Kidney (tissue), 14 donors: Measurements from ENCODE around the gene ZNF189. TPM values are rescaled to one million over a fixed set of nuclear protein-coding genes. Genes with fewer than 3 reads are reported as not detected.
A peak's percentile ranks its signal among the peaks of the same experiment; 100 is the strongest.

Source experiments
- DNase-seq, 5 donors: peaks; one replicate each; pipeline ENCODE4 v3.0.0-alpha.2; 2013 to 2020
- FAIRE-seq: peaks from 2 replicates; lab custom pipeline; 2012; peaks lifted over from hg19 to GRCh38; lab: Jason Lieb, UNC
- H3K27ac ChIP-seq, 2 donors: one replicate each; pipeline ENCODE4 v1.7.0; 2013; ENCODE audit warnings: low read depth in 2 of 2, low read length in 2 of 2, inconsistent platforms in 1 of 2
- H3K27me3 ChIP-seq: one replicate; pipeline ENCODE4 v1.7.1; 2013; ENCODE audit warnings: low read length, inconsistent platforms; ENCODE audit not compliant: control insufficient read depth, insufficient read depth
- H3K36me3 ChIP-seq, 3 donors: one replicate each; pipeline versions ENCODE4 v1.7.0 to v1.7.1; 2013; ENCODE audit warnings: low read length in 3 of 3, control low read depth in 1 of 3, inconsistent platforms in 1 of 3; ENCODE audit not compliant: insufficient read depth in 3 of 3, control insufficient read depth in 2 of 3
- H3K4me1 ChIP-seq, 3 donors: one replicate each; pipeline versions ENCODE4 v1.7.0 to v1.7.1; 2013; ENCODE audit warnings: low read length in 3 of 3, inconsistent platforms in 1 of 3, low read depth in 1 of 3; ENCODE audit not compliant: control insufficient read depth in 2 of 3, insufficient read depth in 2 of 3
- H3K4me3 ChIP-seq, 3 donors: one replicate each; pipeline versions ENCODE4 v1.7.0 to v1.8.1; 2013; ENCODE audit warnings: low read length in 3 of 3, control low read depth in 1 of 3, inconsistent platforms in 1 of 3
- H3K9ac ChIP-seq, 3 donors: one replicate each; pipeline versions ENCODE4 v1.7.0 to v1.7.1; 2013; ENCODE audit warnings: low read length in 3 of 3, control low read depth in 1 of 3, inconsistent platforms in 1 of 3
- H3K9me3 ChIP-seq, 3 donors: one replicate each; pipeline versions ENCODE4 v1.7.0 to v1.7.1; 2013; ENCODE audit warnings: low read length in 3 of 3, control low read depth in 1 of 3, inconsistent platforms in 1 of 3; ENCODE audit not compliant: control insufficient read depth in 2 of 3, insufficient read depth in 1 of 3
- intact Hi-C: fragments of 100-400 bp; cut with DNase I; formaldehyde crosslinking; loops from one replicate; pipeline ENCODE4 v1.11.1; 2022
- polyA plus RNA-seq: library from polyadenylated mRNA; stranded (reverse); fragments of 350-450 nt; fragmentation: Illumina TruSeq; extraction: RNeasy Lipid Tissue Mini Kit (QIAGEN cat#74804); gene quantifications from one replicate; pipeline ENCODE4 v1.2.3, GENCODE V29; 2014; ENCODE audit warnings: low read depth, low replicate concordance; ENCODE audit not compliant: insufficient read depth
- total RNA-seq: library from RNA; stranded (reverse); fragmentation: NEBNext Ultra II Directional; extraction: Animal tissue kit (Norgen Biotek cat#: 25700); gene quantifications from one replicate; pipeline ENCODE4 v1.2.1, GENCODE V29; 2021
- TF ChIP-seq, protein P1 (sequence below): IDR thresholded peaks from 3 replicates; pipeline ENCODE4 v1.5.1; 2012; ENCODE audit warnings: mild to moderate bottlenecking, moderate library complexity, borderline replicate concordance; ENCODE audit not compliant: insufficient read depth; ENCODE audit errors: extremely low read depth
- donor health status: control.
- donor health status: control.
- donor health status: control.
- donor health status: control.
- donor health status: control.
- donor health status: DM: yes; HTN: yes; CAD: no.
- donor health status: Normal renal cell carcinoma (clear cell type).

The ZNF189 gene
- total and polyA plus RNA-seq, 2 donors from 2014 or later = 13.1 to 22.9 TPM

DNA sequence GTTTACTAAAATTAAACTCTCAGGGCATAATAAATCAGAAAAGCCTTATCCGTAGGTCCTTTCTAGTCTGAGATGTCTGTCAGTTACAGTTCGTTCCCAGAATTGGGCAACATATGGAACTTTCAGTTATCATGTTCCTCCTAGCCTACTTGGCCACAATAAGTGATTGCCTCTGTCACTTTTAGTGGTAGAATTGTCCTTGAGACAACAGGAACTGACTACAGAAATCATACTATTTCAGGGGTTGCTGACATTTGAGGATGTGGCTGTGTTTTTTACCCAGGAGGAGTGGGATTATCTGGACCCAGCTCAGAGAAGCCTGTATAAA, 956 bp downstream of the ZNF189 start:
- Histone ChIP-seq H3K27ac (peak overlapping the region in 1 of 2 donors; percentile 56), H3K27me3 (no peaks in the 10 kb centered on the region), H3K9ac (peak overlapping the region; percentile 62 to 85 (median 80)), H3K4me1 (peaks cover 3 to 8% (median 8%) of the 10 kb centered on the region in 3 donors), H3K9me3 (peaks cover 0 to 11% (median 5%) of the 10 kb centered on the region in 3 donors), H3K36me3 (peaks cover 22 to 36% (median 26%) of the 10 kb centered on the region in 3 donors), H3K4me3 (peak overlapping the region; percentile 63 to 96 (median 78))
- DNase-seq = no peak
- intact Hi-C loops = no loop called here
- TF ChIP-seq, protein P1, sequence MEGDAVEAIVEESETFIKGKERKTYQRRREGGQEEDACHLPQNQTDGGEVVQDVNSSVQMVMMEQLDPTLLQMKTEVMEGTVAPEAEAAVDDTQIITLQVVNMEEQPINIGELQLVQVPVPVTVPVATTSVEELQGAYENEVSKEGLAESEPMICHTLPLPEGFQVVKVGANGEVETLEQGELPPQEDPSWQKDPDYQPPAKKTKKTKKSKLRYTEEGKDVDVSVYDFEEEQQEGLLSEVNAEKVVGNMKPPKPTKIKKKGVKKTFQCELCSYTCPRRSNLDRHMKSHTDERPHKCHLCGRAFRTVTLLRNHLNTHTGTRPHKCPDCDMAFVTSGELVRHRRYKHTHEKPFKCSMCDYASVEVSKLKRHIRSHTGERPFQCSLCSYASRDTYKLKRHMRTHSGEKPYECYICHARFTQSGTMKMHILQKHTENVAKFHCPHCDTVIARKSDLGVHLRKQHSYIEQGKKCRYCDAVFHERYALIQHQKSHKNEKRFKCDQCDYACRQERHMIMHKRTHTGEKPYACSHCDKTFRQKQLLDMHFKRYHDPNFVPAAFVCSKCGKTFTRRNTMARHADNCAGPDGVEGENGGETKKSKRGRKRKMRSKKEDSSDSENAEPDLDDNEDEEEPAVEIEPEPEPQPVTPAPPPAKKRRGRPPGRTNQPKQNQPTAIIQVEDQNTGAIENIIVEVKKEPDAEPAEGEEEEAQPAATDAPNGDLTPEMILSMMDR = no peak
- FAIRE-seq = no peak

DNA sequence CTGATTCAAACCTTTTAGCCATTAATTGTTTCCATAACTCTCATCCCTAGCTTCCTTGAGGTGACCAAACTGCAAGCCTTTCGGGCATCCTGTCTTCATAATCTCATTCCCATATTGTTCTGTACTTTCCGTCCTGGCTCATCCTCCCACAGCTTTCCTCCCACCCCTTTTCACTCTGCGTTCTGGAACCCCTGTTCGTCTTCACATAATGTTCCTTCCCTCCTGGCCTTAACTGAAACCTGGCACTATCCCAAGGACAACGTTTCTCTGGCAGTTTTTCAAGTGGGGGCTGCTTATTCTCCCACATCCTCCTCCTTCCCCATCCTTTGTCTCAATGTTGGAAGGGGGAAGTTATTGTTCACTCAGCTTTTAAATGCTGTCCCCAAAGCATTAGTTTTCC, 1.5 kb downstream of the ZNF189 start:
- Histone ChIP-seq H3K36me3 (peaks cover 27 to 41% (median 32%) of the 10 kb centered on the region in 3 donors), H3K4me1 (peaks cover 3 to 8% (median 8%) of the 10 kb centered on the region in 3 donors), H3K4me3 (peak overlapping the region; percentile 7 to 96 (median 78)), H3K27me3 (no peaks in the 10 kb centered on the region), H3K9me3 (peaks cover 3 to 16% (median 8%) of the 10 kb centered on the region in 3 donors), H3K9ac (peak overlapping the region in 1 of 3 donors; percentile 80), H3K27ac (no peak overlapping the region)
- no peak for FAIRE-seq
- intact Hi-C loops = no loop called here
- DNase-seq = peak in 1 of 5 donors; percentile 18
- TF ChIP-seq, protein P1 = no peak

DNA sequence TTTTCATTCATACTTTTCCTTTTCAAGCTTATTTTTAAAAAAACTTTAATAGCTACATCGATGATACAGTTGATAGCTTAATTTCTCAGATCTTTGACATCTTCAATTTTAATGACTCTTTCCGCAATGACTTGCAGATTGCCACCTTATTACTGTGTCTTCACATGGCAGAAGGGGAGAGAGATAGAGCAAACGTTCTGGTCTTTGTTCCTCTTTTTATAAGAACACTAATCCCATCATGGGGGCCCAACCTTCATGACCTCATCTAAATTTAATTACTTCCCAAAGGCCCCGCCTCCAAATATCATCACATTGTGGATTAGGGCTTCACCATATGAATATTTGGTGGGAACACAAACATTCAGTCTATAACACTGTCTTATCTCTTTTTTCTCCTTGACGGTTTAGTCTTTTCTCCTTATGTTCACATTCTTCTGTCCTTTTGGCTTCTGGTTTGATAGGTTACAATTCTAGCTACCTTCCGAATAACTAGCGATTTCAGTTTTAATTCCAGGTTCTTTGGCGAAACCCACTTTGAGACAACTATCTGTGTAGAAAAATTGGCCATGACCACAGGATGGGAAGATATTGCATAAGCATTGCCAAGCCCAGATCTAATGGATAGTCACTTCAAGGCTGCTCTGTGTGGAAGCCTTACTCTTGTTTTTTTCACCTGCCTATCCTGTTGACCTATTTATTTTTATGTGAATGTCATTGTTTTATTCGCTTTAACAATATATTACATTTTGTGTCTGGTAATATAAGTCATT, 5.0 kb downstream of the ZNF189 start:
- DNase-seq (no peak), FAIRE-seq (no peak)
- Histone ChIP-seq H3K36me3 (peaks cover 51 to 73% (median 52%) of the 10 kb centered on the region in 3 donors), H3K27me3 (no peaks in the 10 kb centered on the region), H3K27ac (no peak overlapping the region), H3K4me3 (no peak overlapping the region), H3K9ac (no peak overlapping the region), H3K4me1 (peaks cover 3 to 8% (median 8%) of the 10 kb centered on the region in 3 donors), H3K9me3 (peaks cover 17 to 38% (median 32%) of the 10 kb centered on the region in 3 donors)
- intact Hi-C loops = no loop called here
- TF ChIP-seq, protein P1 = no peak
